HG02623 (cell line): ENCODE results near the gene SARS2.

Source experiments
- ATAC-seq: cut with Tn5 transposase; IDR thresholded peaks from one replicate; pipeline ENCODE4 v1.9.1; 2021; ENCODE audit warnings: moderate library complexity; ENCODE audit not compliant: unreplicated experiment

SARS2 gene

GRCh38 chr19:38869160-38869835 lies 61.3 kb downstream of the SARS2 start:
- ATAC-seq = no peak

DNA sequence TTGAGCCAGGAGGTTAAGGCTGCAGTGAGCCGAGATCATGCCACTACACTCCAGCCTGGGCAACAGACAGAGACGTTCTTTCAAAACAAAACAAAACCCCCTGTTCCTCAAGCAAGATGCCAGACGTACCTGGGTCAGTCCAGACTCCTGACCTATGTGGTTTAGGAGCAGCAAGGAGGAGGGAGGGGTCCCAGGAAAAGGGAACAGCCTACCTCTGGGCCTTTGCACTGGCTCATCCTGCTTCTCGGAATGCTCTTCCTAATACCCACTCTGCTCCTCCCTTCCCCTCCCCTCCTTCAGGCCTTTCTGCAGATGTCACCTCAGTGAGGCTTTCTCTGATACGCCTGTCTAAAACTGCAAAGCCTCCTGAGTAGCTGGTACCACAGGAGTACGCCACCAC lies 62.0 kb downstream of the SARS2 start:
- no peak for ATAC-seq

DNA sequence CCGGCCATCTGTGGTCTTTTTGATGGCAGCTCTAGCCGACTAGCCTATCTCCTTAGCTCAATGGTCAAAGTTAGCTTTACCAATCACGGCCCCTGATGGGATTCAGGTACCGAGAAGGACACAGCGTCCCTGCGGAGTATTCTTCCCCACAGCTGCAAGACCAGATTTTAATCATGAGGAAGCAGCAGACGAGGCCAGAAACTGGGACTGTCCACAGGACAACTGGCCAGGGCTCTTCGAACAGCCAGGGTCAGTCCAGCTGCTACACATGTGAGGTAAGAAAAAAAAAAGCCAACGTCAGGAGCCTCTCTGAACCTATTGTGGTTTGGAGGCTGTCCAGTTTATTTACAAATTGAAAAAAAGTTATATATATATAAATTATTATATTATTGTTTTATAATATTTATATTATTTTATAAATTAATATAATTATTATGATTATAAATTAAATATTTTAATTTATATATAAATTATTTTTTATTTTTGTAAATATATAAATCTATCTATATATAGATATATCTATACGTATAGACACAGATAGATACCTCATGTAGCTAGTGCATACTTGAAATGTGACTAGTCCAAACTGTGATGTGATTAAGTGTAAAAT lies 63.3 kb downstream of the SARS2 start:
- no peak for ATAC-seq
